Cortex of kidney (tissue), 1 donor: ENCODE results near the gene HIVEP3.
"Not testable (repeated sequence)": the region's sequence is repeated elsewhere in the genome, so short reads cannot be mapped to it uniquely, and the experiment has no call there.

Experiments used
- DNase-seq: peaks from one replicate; lab custom pipeline; 2025; lab: John Stamatoyannopoulos, UW

The HIVEP3 gene

GRCh38 chr1:41580520-41581172, 338.1 kb downstream of the HIVEP3 start:
- DNase-seq = no peak

DNA sequence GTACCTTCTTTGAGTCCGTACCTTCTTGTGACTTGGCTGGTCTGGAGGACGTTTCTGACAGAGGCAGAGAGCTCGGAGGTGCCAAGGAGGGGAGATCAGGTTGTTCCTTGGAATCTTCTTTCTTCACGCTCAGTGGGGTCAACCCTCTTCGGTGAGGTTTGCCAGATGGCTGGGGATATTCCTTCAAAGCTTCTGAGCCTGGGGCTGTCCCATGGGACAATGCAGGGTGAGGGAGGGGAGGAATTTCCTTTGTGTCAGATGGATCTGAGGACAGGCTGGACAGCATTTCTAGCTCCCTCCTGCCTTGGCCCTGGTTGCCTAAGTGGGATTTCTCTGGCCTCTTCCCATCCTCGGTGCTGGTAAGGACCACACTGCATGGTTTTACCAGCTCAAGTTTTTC, 338.7 kb downstream of the HIVEP3 start:
- no peak for DNase-seq

GRCh38 chr1:41578712-41579335, 339.9 kb downstream of the HIVEP3 start:
- DNase-seq = no peak

GRCh38 chr1:41576620-41577019, 342.1 kb downstream of the HIVEP3 start:
- no peak for DNase-seq

DNA sequence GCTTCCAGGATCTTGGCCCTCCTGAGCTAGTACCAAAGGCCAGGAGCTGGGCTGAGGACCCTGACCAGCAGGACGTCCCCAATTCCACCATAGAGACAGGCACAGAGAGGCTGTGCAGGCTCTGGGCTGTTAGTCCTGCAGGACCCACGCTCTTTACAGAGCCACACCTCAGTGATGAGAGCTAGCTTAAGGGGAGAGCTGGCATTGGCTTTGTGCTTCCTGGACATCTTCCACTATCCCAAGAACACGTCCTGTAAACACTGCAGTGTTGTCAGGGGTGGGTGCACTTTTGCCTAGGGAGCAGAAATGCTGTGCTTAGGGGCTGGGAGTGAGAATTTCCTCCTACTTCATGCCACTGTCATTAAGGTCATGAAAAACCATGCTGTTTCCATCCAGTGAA, 342.5 kb downstream of the HIVEP3 start:
- no peak for DNase-seq

GRCh38 chr1:41574842-41575241, 343.9 kb downstream of the HIVEP3 start:
- DNase-seq = no peak

GRCh38 chr1:41573785-41574713, 344.7 kb downstream of the HIVEP3 start:
- no peak for DNase-seq

GRCh38 chr1:41573194-41573593, 345.5 kb downstream of the HIVEP3 start:
- DNase-seq = no peak

DNA sequence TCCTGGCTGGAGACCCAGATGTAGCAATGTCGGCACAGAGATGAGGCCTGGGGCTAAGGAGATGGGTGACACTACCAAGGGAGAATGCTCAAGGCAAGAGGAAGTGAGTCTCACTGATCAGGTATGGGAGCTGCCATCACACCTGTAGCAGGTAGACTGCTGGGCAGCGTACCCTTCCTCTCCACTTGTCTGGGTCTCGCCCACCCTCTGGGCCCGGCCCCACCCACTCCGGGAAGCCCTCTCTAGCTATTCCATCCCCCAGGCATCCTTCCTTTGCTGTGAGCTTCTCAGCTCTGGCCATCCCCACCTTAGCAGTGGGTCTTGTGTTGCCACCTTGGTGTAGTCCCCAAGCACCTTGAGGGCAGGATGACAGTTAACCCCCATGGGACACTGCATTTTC, 346.5 kb downstream of the HIVEP3 start:
- DNase-seq = no peak

GRCh38 chr1:41571041-41571440, 347.7 kb downstream of the HIVEP3 start:
- DNase-seq = no peak

- no peak for DNase-seq
Measured at GRCh38 chr1:41568204-41568603, 350.5 kb downstream of the HIVEP3 start.

GRCh38 chr1:41566969-41567368, 351.8 kb downstream of the HIVEP3 start:
- no peak for DNase-seq

- DNase-seq = no peak
Measured at GRCh38 chr1:41566274-41566885, 352.3 kb downstream of the HIVEP3 start.

DNA sequence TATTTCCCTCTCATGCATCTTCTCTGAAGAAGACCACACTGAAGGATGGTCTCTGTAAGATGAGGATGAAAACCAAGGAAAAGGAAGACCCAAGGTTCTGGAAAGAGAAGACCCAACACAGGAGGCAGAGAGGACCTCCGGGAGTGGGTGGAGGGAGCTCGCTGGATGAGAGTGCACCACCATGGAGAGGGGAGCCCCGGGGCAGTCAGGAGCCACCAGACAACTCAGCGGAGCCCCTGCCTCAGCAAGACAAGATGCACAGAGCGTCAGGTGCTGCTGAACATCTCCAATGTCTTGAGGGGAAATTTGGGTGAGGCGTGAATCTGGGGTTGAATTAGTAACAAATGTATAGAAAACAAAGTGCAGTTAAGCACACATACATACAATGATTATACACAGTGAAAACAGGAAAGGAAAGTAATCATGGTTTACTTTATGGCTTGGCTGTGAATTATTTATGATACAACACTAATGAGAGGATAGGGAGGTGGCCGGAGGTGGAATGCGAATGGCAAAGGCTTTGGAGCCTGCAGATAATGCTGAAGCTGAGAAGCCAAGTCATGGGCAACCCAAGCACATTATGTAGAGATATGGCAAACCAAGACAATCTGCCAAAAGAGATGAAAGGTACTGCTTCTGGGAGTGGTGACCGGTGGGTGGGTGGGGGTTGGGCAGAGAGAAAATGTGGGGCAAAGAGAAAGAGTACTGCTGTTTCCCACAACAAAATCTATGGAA, 353.8 kb downstream of the HIVEP3 start:
- no peak for DNase-seq

- DNase-seq = no peak
Measured at GRCh38 chr1:41562328-41562727, 356.4 kb downstream of the HIVEP3 start.

- DNase-seq = no peak
Measured at GRCh38 chr1:41560931-41561330, 357.8 kb downstream of the HIVEP3 start.

DNA sequence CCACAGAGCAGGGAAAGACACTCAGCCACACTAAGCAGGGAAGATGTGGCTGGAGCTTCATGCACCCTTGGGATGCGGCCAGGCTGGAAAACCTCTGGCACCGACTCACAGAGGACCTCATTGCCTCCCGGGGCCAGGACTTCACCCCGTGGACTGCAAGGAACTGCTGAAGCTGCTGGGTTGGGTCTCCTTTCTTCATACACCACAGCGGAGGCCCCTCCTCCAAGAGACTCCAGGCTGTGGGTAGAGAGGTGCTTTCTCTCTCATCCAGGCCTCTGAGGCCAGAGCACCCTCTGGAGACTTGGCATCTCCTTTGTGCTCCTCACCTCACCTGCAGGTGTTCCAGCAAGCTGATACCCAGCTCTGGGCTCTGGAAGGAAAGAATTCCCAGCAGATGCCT, 358.2 kb downstream of the HIVEP3 start:
- no peak for DNase-seq

DNA sequence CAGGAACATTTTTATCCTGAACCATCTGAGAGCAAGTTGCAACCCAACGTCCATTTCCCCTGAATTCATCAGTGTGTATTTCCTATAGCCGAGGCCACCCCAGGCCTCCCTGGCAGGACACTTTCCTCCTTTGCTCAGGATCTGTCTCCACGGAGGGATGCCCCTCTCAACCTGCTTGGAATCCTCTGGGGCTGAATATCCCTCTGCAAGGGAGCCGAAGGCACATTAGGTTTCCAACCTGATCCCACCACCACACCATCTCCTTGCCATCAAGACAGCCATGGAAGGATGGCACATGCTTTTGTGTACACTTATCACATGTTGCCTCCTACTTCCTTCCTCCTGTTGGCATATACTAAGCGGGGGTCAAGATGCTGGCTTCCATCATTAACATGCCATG, 359.4 kb downstream of the HIVEP3 start:
- no peak for DNase-seq

DNA sequence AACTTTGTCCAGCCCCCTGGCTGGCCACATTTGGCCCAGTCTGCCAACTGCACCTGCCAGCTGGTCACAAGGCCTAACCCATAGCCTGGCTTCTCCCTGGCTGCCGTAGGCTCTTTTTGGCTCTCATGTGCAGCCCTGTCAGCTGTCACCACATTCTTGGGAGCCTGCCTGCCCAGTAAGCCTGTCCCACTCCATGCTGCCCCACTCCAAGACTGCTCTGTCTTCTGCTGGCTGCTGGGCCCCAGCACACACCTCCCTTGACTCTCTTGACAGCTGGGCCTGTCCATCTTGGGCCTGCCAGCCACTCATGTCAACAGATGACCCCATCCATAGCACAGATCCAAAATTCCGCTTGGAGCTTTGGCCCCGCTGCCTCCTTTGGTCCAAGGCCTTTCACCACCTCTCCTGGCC, 360.0 kb downstream of the HIVEP3 start:
- no peak for DNase-seq

- DNase-seq = no peak
Measured at GRCh38 chr1:41557751-41558455, 360.8 kb downstream of the HIVEP3 start.

DNA sequence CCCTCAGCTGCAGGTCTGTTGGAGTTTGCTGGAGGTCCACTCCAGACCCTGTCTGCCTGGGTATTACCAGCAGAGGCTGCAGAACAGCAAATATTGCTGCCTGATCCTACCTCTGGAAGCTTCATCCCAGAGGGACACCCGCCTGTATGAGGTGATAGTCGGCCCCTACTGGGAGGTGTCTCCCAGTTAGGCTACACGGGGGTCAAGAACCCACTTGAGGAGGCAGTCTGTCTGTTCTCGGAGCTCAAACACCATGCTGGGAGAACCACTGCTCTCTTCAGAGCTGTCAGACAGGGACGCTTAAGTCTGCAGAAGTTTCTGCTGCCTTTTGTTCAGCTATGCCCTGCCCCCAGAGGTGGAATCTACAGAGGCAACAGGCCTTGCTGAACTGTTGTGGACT, 364.0 kb downstream of the HIVEP3 start:
- DNase-seq = not testable (repeated sequence)
